T1000 (cell line): ENCODE measurements around the gene RMND5B.
"Not testable (repeated sequence)": the region's sequence is repeated elsewhere in the genome, so short reads cannot be mapped to it uniquely, and the experiment has no call there.

Experiments used
- DNase-seq: peaks from one replicate; lab custom pipeline; 2025; ENCODE audit warnings: mixed read lengths; lab: John Stamatoyannopoulos, UW

Gene RMND5B

GRCh38 chr5:178114325-178115135, 16.3 kb upstream of the RMND5B start:
- DNase-seq: no peak

- DNase-seq: no peak
Observed at GRCh38 chr5:178115136-178115813, 15.5 kb upstream of the RMND5B start.

GRCh38 chr5:178115814-178116142, 15.0 kb upstream of the RMND5B start:
- DNase-seq: no peak

GRCh38 chr5:178116143-178116885, 14.5 kb upstream of the RMND5B start:
- no peak for DNase-seq

GRCh38 chr5:178117923-178118701, 12.7 kb upstream of the RMND5B start:
- no peak for DNase-seq

GRCh38 chr5:178119915-178120606, 10.8 kb upstream of the RMND5B start:
- DNase-seq: no peak

GRCh38 chr5:178120607-178121357, 10.0 kb upstream of the RMND5B start:
- no peak for DNase-seq

GRCh38 chr5:178121391-178122276, 9.2 kb upstream of the RMND5B start:
- no peak for DNase-seq

GRCh38 chr5:178122346-178122745, 8.5 kb upstream of the RMND5B start:
- DNase-seq: no peak

- DNase-seq: no peak
Observed at GRCh38 chr5:178123094-178123965, 7.5 kb upstream of the RMND5B start.

GRCh38 chr5:178123966-178124925, 6.6 kb upstream of the RMND5B start:
- no peak for DNase-seq

- DNase-seq: no peak
Observed at GRCh38 chr5:178125253-178125906, 5.4 kb upstream of the RMND5B start.

GRCh38 chr5:178126556-178126955, 4.3 kb upstream of the RMND5B start:
- DNase-seq: no peak

- DNase-seq: not testable (repeated sequence)
Observed at GRCh38 chr5:178127300-178128009, 3.4 kb upstream of the RMND5B start.

GRCh38 chr5:178129296-178129695, 1.5 kb upstream of the RMND5B start:
- no peak for DNase-seq

GRCh38 chr5:178130234-178130575, 609 bp upstream of the RMND5B start:
- DNase-seq: not testable (repeated sequence)
